Gastrocnemius medialis (tissue), 4 donors: ENCODE results near the gene RBFOX2.

Experiments used
- CTCF ChIP-seq, 5 experiments: fragments of 450-650 bp in 3 of 5; fragments of 200-600 bp in 2 of 5; sonication (generic) in 2 of 5; IDR thresholded peaks in 4 of 5; conservative IDR thresholded peaks in 1 of 5; 1 replicate in 4 of 5; 2 replicates in 1 of 5; pipeline ENCODE4 v1.5.1; 2016 to 2019; ENCODE audit warnings: antibody characterized with exemption in 5 of 5, mild to moderate bottlenecking in 3 of 5, moderate library complexity in 3 of 5
- POLR2A ChIP-seq, 2 donors: fragments of 450-650 bp; IDR thresholded peaks; one replicate each; pipeline ENCODE4 v1.6.1; 2017; ENCODE audit warnings: antibody characterized with exemption in 2 of 2, mild to moderate bottlenecking in 2 of 2, moderate library complexity in 2 of 2

GRCh38 chr22:35894464-35894878 is 134.2 kb downstream of the RBFOX2 start:
- TF ChIP-seq CTCF (IDR thresholded peaks at IDR 0.05 in 4 of 5, conservative IDR thresholded peaks at IDR 0.05 in 1 of 5) (peak in 3 of 5 experiments; percentile 37 to 50 (median 42)), POLR2A (IDR thresholded peaks at IDR 0.05) (peak; percentile 54 to 56)
